GM23338 (cell line): ENCODE results near the gene SCGB1A1. TPM values are rescaled to one million over a fixed set of nuclear protein-coding genes. Genes with fewer than 3 reads are reported as not detected.

Experiments used
- ATAC-seq: fragments of 200-7000 bp; cut with Tn5 transposase; 3 replicates; pipeline ENCODE4 v1.9.1; 2020
- DNase-seq: peaks from one replicate; pipeline ENCODE4 v3.0.0-alpha.2; 2015; ENCODE audit warnings: low spot score
- H2AFZ ChIP-seq: fragments of 200-600 bp; sonication (generic); 2 replicates; pipeline ENCODE4 v1.8.0; 2016; ENCODE audit warnings: antibody characterized with exemption, mild to moderate bottlenecking, moderate library complexity
- H3F3A ChIP-seq: fragments of 200-600 bp; sonication (generic); replicated peaks from 2 replicates; pipeline ENCODE4 v1.8.0; 2017; ENCODE audit warnings: antibody characterized with exemption, mixed run types, low read depth
- H3K27ac ChIP-seq: fragments of 200-600 bp; sonication (generic); 2 replicates; pipeline ENCODE4 v1.6.1; 2016; ENCODE audit warnings: low read depth
- H3K27me3 ChIP-seq: fragments of 200-600 bp; sonication (generic); 2 replicates; pipeline ENCODE4 v1.8.0; 2016; ENCODE audit warnings: mild to moderate bottlenecking, mixed run types, moderate library complexity; ENCODE audit not compliant: insufficient read depth
- H3K36me3 ChIP-seq: fragments of 200-600 bp; sonication (generic); 2 replicates; pipeline ENCODE4 v1.8.0; 2016; ENCODE audit warnings: mild to moderate bottlenecking; ENCODE audit not compliant: insufficient read depth
- H3K4me1 ChIP-seq: fragments of 200-600 bp; sonication (generic); 2 replicates; pipeline ENCODE4 v1.8.0; 2016; ENCODE audit warnings: mild to moderate bottlenecking, moderate library complexity; ENCODE audit not compliant: insufficient read depth
- H3K4me2 ChIP-seq: fragments of 200-600 bp; sonication (generic); 2 replicates; pipeline ENCODE4 v1.7.1; 2017; ENCODE audit warnings: mixed run types
- H3K4me3 ChIP-seq: fragments of 200-600 bp; sonication (generic); 2 replicates; pipeline ENCODE4 v1.6.1; 2016; ENCODE audit warnings: mixed run types
- H3K79me2 ChIP-seq: fragments of 200-600 bp; sonication (generic); replicated peaks from 2 replicates; pipeline ENCODE4 v1.8.0; 2017; ENCODE audit warnings: mild to moderate bottlenecking; ENCODE audit not compliant: insufficient read depth
- H3K9me2 ChIP-seq: fragments of 200-600 bp; sonication (generic); 2 replicates; pipeline ENCODE4 v1.8.0; 2017; ENCODE audit not compliant: insufficient read depth
- H4K20me1 ChIP-seq: fragments of 200-600 bp; sonication (generic); replicated peaks from 2 replicates; pipeline ENCODE4 v1.8.0; 2017; ENCODE audit warnings: mild to moderate bottlenecking; ENCODE audit not compliant: insufficient read depth
- H3K27ac Mint-ChIP-seq: 2 replicates; pipeline ENCODE4 v1.8.0; 2020; ENCODE audit warnings: inconsistent platforms, mild to moderate bottlenecking, moderate library complexity, mixed read lengths
- H3K27me3 Mint-ChIP-seq: 3 replicates; pipeline ENCODE4 v1.8.0; 2022; ENCODE audit warnings: low read depth, mild to moderate bottlenecking, moderate library complexity, mixed read lengths, inconsistent platforms; ENCODE audit not compliant: insufficient read depth, poor library complexity
- H3K36me3 Mint-ChIP-seq: 3 replicates; pipeline ENCODE4 v1.8.0; 2021; ENCODE audit warnings: low read depth, mild to moderate bottlenecking, inconsistent platforms, moderate library complexity, mixed read lengths
- H3K4me1 Mint-ChIP-seq: 3 replicates; pipeline ENCODE4 v1.8.0; 2020; ENCODE audit warnings: mild to moderate bottlenecking, inconsistent platforms, mixed read lengths
- H3K4me3 Mint-ChIP-seq: 3 replicates; pipeline ENCODE4 v1.8.0; 2021; ENCODE audit warnings: moderate library complexity, mild to moderate bottlenecking, inconsistent platforms, mixed read lengths
- H3K9me3 Mint-ChIP-seq: 3 replicates; pipeline ENCODE4 v1.8.0; 2020; ENCODE audit warnings: moderate library complexity, mild to moderate bottlenecking, inconsistent platforms, mixed read lengths
- EZH2 ChIP-seq: fragments of 200-600 bp; sonication (generic); IDR thresholded peaks from one replicate; pipeline ENCODE4 v1.8.0; 2017; ENCODE audit warnings: antibody characterized with exemption, mild to moderate bottlenecking, low read depth; ENCODE audit not compliant: unreplicated experiment
- NANOG ChIP-seq: IDR thresholded peaks from 2 replicates; pipeline ENCODE4 v1.6.1; 2016; ENCODE audit warnings: antibody characterized with exemption, borderline replicate concordance
- polyA plus RNA-seq: library from polyadenylated mRNA; unstranded; fragments of >200 nt; fragmentation: Nextera tagmentation; extraction: Ambion mirVana; gene quantifications from 2 replicates; pipeline ENCODE4 v1.2.1, GENCODE V29; 2016
- total RNA-seq: library from RNA; depleted of rRNA; stranded (reverse); fragments of >200 nt; shearing (Covaris generic); gene quantifications from 2 replicates; pipeline ENCODE4 v1.2.3, GENCODE V29; 2014; rRNA removed
- TF ChIP-seq, protein P1 (sequence below): IDR thresholded peaks from 2 replicates; pipeline ENCODE4 v1.6.1; 2016; ENCODE audit warnings: antibody characterized with exemption

SCGB1A1 gene
- total and polyA plus RNA-seq, 2 experiments from 2014 or later, result not detected

GRCh38 chr11:62472063-62472884 is 53.4 kb downstream of the SCGB1A1 start:
- Histone ChIP-seq H3K27me3 (no peaks in the 10 kb centered on the region), H3K27ac (no peak overlapping the region), H3K36me3 (no peaks in the 10 kb centered on the region), H3K9me2 (no peaks in the 10 kb centered on the region), H3K4me3 (no peak overlapping the region), H3F3A (no peaks in the 10 kb centered on the region), H4K20me1 (no peaks in the 10 kb centered on the region), H3K4me2 (no peak overlapping the region), H2AFZ (no peak overlapping the region), H3K79me2 (no peaks in the 10 kb centered on the region), H3K4me1 (no peaks in the 10 kb centered on the region)
- Mint-ChIP-seq H3K9me3 (no peaks in the 10 kb centered on the region), H3K27ac (no peak overlapping the region), H3K4me3 (no peak overlapping the region), H3K27me3 (peaks cover 10% of the 10 kb centered on the region), H3K36me3 (no peaks in the 10 kb centered on the region), H3K4me1 (no peaks in the 10 kb centered on the region)
- no peak for DNase-seq
- ATAC-seq, result no peak; the same call in 2 of the 3 replicates
- TF ChIP-seq NANOG, result no peak
- TF ChIP-seq, protein P1, sequence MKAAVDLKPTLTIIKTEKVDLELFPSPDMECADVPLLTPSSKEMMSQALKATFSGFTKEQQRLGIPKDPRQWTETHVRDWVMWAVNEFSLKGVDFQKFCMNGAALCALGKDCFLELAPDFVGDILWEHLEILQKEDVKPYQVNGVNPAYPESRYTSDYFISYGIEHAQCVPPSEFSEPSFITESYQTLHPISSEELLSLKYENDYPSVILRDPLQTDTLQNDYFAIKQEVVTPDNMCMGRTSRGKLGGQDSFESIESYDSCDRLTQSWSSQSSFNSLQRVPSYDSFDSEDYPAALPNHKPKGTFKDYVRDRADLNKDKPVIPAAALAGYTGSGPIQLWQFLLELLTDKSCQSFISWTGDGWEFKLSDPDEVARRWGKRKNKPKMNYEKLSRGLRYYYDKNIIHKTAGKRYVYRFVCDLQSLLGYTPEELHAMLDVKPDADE, result no peak
- TF ChIP-seq EZH2, result no peak

Other genes starting within 250 kb of the SCGB1A1 start
- gene SCGB1D1, start 228.8 kb upstream of the SCGB1A1 start, total RNA-seq, result not detected in 2 replicates
- not detected in 2 replicates for gene SCGB1D1, start 228.8 kb upstream of the SCGB1A1 start, polyA plus RNA-seq
- gene SCGB2A1, start 210.4 kb upstream of the SCGB1A1 start, total RNA-seq, result not detected in 2 replicates
- gene SCGB2A1, start 210.4 kb upstream of the SCGB1A1 start, polyA plus RNA-seq, result not detected in 2 replicates
- gene SCGB1D2, start 176.8 kb upstream of the SCGB1A1 start, total RNA-seq, result not detected in 2 replicates
- gene SCGB1D2, start 176.8 kb upstream of the SCGB1A1 start, polyA plus RNA-seq, result not detected in 2 replicates
- not detected in 2 replicates for gene SCGB2A2, start 148.9 kb upstream of the SCGB1A1 start, total RNA-seq
- not detected in 2 replicates for gene SCGB2A2, start 148.9 kb upstream of the SCGB1A1 start, polyA plus RNA-seq
- not detected in 2 replicates for gene SCGB1D4, start 120.0 kb upstream of the SCGB1A1 start, total RNA-seq
- not detected in 2 replicates for gene SCGB1D4, start 120.0 kb upstream of the SCGB1A1 start, polyA plus RNA-seq
- gene ASRGL1, start 81.6 kb upstream of the SCGB1A1 start, total RNA-seq, result 32.9 and 38.4 TPM in 2 replicates
- gene ASRGL1, start 81.6 kb upstream of the SCGB1A1 start, polyA plus RNA-seq, result 48.5 and 50.3 TPM in 2 replicates
- 1.7 and 2.1 TPM in 2 replicates for gene AHNAK, start 127.8 kb downstream of the SCGB1A1 start, total RNA-seq
- gene AHNAK, start 127.8 kb downstream of the SCGB1A1 start, polyA plus RNA-seq, result 0.91 and 1.1 TPM in 2 replicates
- 1,200 and 1,316 TPM in 2 replicates for gene EEF1G, start 154.9 kb downstream of the SCGB1A1 start, total RNA-seq
- gene EEF1G, start 154.9 kb downstream of the SCGB1A1 start, polyA plus RNA-seq, result 696 and 736 TPM in 2 replicates
- 15.2 and 22.2 TPM in 2 replicates for gene TUT1, start 172.5 kb downstream of the SCGB1A1 start, total RNA-seq
- gene TUT1, start 172.5 kb downstream of the SCGB1A1 start, polyA plus RNA-seq, result 12.8 and 14.0 TPM in 2 replicates
- 93.6 and 102 TPM in 2 replicates for gene MTA2, start 182.8 kb downstream of the SCGB1A1 start, total RNA-seq
- 22.1 and 22.9 TPM in 2 replicates for gene MTA2, start 182.8 kb downstream of the SCGB1A1 start, polyA plus RNA-seq
- gene EML3, start 193.7 kb downstream of the SCGB1A1 start, total RNA-seq, result 17.1 and 19.3 TPM in 2 replicates
- gene EML3, start 193.7 kb downstream of the SCGB1A1 start, polyA plus RNA-seq, result 15.4 and 15.5 TPM in 2 replicates
- gene ROM1, start 194.2 kb downstream of the SCGB1A1 start, total RNA-seq, result 0.24 TPM in 1 of 2 replicates, not detected in the other
- 0.65 and 0.89 TPM in 2 replicates for gene ROM1, start 194.2 kb downstream of the SCGB1A1 start, polyA plus RNA-seq
- gene B3GAT3, start 203.0 kb downstream of the SCGB1A1 start, total RNA-seq, result 18.4 and 21.1 TPM in 2 replicates
- 16.4 and 16.6 TPM in 2 replicates for gene B3GAT3, start 203.0 kb downstream of the SCGB1A1 start, polyA plus RNA-seq
- gene GANAB, start 227.6 kb downstream of the SCGB1A1 start, total RNA-seq, result 267 and 272 TPM in 2 replicates
- 76.8 and 82.3 TPM in 2 replicates for gene GANAB, start 227.6 kb downstream of the SCGB1A1 start, polyA plus RNA-seq
- 33.4 and 37.2 TPM in 2 replicates for gene INTS5, start 234.3 kb downstream of the SCGB1A1 start, total RNA-seq
- 5.7 TPM in 2 replicates for gene INTS5, start 234.3 kb downstream of the SCGB1A1 start, polyA plus RNA-seq
- 110 and 132 TPM in 2 replicates for gene C11orf98, start 246.2 kb downstream of the SCGB1A1 start, total RNA-seq
- 479 and 507 TPM in 2 replicates for gene C11orf98, start 246.2 kb downstream of the SCGB1A1 start, polyA plus RNA-seq
- gene CSKMT, start 246.3 kb downstream of the SCGB1A1 start, total RNA-seq, result 8.0 and 26.4 TPM in 2 replicates
- 25.6 and 30.0 TPM in 2 replicates for gene CSKMT, start 246.3 kb downstream of the SCGB1A1 start, polyA plus RNA-seq